IPS-11a (cell line): ENCODE measurements around the gene HS3ST2.
A peak's percentile ranks its signal among the peaks of the same experiment; 100 is the strongest.

ENCODE experiments used
- H3K4me3 ChIP-seq: one replicate; pipeline ENCODE4 v1.5.1; 2013; ENCODE audit warnings: low read depth, low read length, control low read depth

HS3ST2 gene

GRCh38 chr16:22813948-22814710 lies at the start of gene HS3ST2:
Gene HS3ST2, plus strand, starts transcription at chr16:22814162. Its CDS starts 449 bp downstream, at chr16:22814611.
- H3K4me3 ChIP-seq: peak within 1 kb of the TSS; percentile 55

- no peak overlapping the region for H3K4me3 ChIP-seq
Measured at GRCh38 chr16:22764662-22765327, 49.2 kb upstream of the HS3ST2 start.

GRCh38 chr16:22765479-22765878 lies 48.5 kb upstream of the HS3ST2 start:
- H3K4me3 ChIP-seq: no peak overlapping the region

GRCh38 chr16:22770866-22771265 lies 43.1 kb upstream of the HS3ST2 start:
- H3K4me3 ChIP-seq: no peak overlapping the region

- no peak overlapping the region for H3K4me3 ChIP-seq
Measured at GRCh38 chr16:22771551-22771950, 42.4 kb upstream of the HS3ST2 start.

GRCh38 chr16:22775220-22775922 lies 38.6 kb upstream of the HS3ST2 start:
- H3K4me3 ChIP-seq: no peak overlapping the region

- H3K4me3 ChIP-seq: no peak overlapping the region
Measured at GRCh38 chr16:22781480-22781879, 32.5 kb upstream of the HS3ST2 start.

GRCh38 chr16:22782314-22782713 lies 31.6 kb upstream of the HS3ST2 start:
- no peak overlapping the region for H3K4me3 ChIP-seq

- no peak overlapping the region for H3K4me3 ChIP-seq
Measured at GRCh38 chr16:22784690-22785214, 29.2 kb upstream of the HS3ST2 start.

GRCh38 chr16:22785552-22785951 lies 28.4 kb upstream of the HS3ST2 start:
- H3K4me3 ChIP-seq: no peak overlapping the region

- no peak overlapping the region for H3K4me3 ChIP-seq
Measured at GRCh38 chr16:22786284-22786683, 27.7 kb upstream of the HS3ST2 start.

GRCh38 chr16:22786691-22787090 lies 27.3 kb upstream of the HS3ST2 start:
- H3K4me3 ChIP-seq: no peak overlapping the region

GRCh38 chr16:22787466-22788192 lies 26.3 kb upstream of the HS3ST2 start:
- H3K4me3 ChIP-seq: no peak overlapping the region

- no peak overlapping the region for H3K4me3 ChIP-seq
Measured at GRCh38 chr16:22788193-22788530, 25.8 kb upstream of the HS3ST2 start.

- H3K4me3 ChIP-seq: no peak overlapping the region
Measured at GRCh38 chr16:22789281-22789945, 24.5 kb upstream of the HS3ST2 start.

- no peak overlapping the region for H3K4me3 ChIP-seq
Measured at GRCh38 chr16:22797551-22797950, 16.4 kb upstream of the HS3ST2 start.

GRCh38 chr16:22799113-22799512 lies 14.8 kb upstream of the HS3ST2 start:
- H3K4me3 ChIP-seq: no peak overlapping the region

- no peak overlapping the region for H3K4me3 ChIP-seq
Measured at GRCh38 chr16:22804893-22805292, 9.1 kb upstream of the HS3ST2 start.

- no peak overlapping the region for H3K4me3 ChIP-seq
Measured at GRCh38 chr16:22805326-22805725, 8.6 kb upstream of the HS3ST2 start.

- H3K4me3 ChIP-seq: no peak overlapping the region
Measured at GRCh38 chr16:22806811-22807210, 7.2 kb upstream of the HS3ST2 start.

GRCh38 chr16:22810226-22810625 lies 3.7 kb upstream of the HS3ST2 start:
- no peak overlapping the region for H3K4me3 ChIP-seq
